ENCODE data around the gene PLSCR4. TPM values are rescaled to one million over a fixed set of nuclear protein-coding genes. Genes with fewer than 3 reads are reported as not detected.
A peak's percentile ranks its signal among the peaks of the same experiment; 100 is the strongest.

PLSCR4 gene
- total RNA-seq, 1 experiment from 2014 or later, result 93.8 TPM

- DNase-seq, result peak; percentile 89
- H3K9me3 ChIP-seq, result no peaks in the 10 kb centered on the region
- peak overlapping the region; percentile 87 for H3K4me3 ChIP-seq
- H3K27me3 ChIP-seq, result no peaks in the 10 kb centered on the region
- H3K36me3 ChIP-seq, result peaks cover 48% of the 10 kb centered on the region
These were observed 90.5 kb downstream of the PLSCR4 start for GRCh38 chr3:146160321-146160963.

- no peak for DNase-seq
- H3K27me3 ChIP-seq, result no peaks in the 10 kb centered on the region
- H3K36me3 ChIP-seq, result peaks cover 50% of the 10 kb centered on the region
- no peaks in the 10 kb centered on the region for H3K9me3 ChIP-seq
- H3K4me3 ChIP-seq, result peak overlapping the region; percentile 87
These were observed 91.1 kb downstream of the PLSCR4 start for GRCh38 chr3:146159616-146160320.

DNA sequence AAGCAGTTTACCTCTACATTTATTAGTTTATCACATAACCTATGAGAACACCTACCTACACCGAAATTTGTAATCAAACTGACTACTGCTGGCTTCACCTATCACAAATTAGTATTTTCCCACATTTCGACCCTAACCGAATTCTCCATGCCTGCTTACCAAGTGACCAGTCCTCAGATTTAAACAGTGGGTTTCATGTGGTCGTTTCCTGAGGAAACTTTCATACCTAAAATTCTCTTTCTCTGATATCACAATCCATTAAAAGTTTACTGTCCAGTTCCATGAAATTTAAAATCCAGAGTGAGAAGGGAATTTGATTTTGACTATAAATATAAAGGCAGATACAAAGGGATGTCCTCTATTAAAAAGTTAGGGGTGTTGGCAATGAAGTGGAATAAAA lies 91.9 kb downstream of the PLSCR4 start:
- Histone ChIP-seq H3K4me3 (peak overlapping the region; percentile 87), H3K36me3 (peaks cover 56% of the 10 kb centered on the region), H3K27me3 (no peaks in the 10 kb centered on the region), H3K9me3 (no peaks in the 10 kb centered on the region)
- DNase-seq, result no peak

DNA sequence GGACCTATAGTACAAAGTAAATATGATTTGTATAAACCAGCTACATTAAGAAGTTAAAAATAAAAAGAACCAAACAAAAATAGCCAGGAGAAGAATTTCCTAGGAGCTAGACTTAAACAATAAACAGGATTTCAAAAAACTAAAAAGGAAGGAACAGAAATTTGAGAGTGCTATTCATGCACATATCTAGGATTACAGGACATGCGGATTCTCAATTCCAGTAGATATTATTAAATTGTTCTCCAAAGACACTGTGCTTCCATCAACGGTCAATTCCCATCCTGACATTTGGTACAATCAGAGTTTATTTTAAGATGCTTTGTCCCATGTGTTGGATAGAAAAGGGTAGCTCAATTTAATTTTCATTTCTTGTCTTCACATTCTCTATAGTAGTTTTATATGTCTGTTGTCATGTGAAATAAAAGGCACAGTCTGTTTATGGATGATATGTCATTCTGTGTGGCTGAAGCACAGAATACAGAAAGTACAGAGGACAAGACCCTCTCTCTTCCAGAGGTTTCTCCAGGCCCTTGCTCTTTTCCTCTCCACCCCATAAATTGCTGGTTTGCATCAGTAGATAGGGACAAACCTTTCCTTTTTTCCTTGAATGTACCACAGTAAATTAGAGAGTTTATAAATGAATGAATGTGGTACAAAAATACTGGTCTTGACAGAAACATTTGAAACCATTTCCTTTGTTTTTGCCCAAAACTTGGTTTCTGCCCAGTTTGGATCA lies 93.4 kb downstream of the PLSCR4 start:
- Histone ChIP-seq H3K27me3 (no peaks in the 10 kb centered on the region), H3K9me3 (no peaks in the 10 kb centered on the region), H3K36me3 (peaks cover 72% of the 10 kb centered on the region), H3K4me3 (peak overlapping the region; percentile 87)
- no peak for DNase-seq

- Histone ChIP-seq H3K4me3 (peak overlapping the region; percentile 87), H3K36me3 (peaks cover 79% of the 10 kb centered on the region), H3K27me3 (no peaks in the 10 kb centered on the region), H3K9me3 (no peaks in the 10 kb centered on the region)
- DNase-seq, result no peak
These were observed 94.1 kb downstream of the PLSCR4 start for GRCh38 chr3:146156666-146157314.

- no peaks in the 10 kb centered on the region for H3K27me3 ChIP-seq
- no peak for DNase-seq
- H3K36me3 ChIP-seq, result peaks cover 86% of the 10 kb centered on the region
- H3K4me3 ChIP-seq, result peak overlapping the region; percentile 87
- H3K9me3 ChIP-seq, result no peaks in the 10 kb centered on the region
These were observed 94.8 kb downstream of the PLSCR4 start for GRCh38 chr3:146156095-146156494.

DNA sequence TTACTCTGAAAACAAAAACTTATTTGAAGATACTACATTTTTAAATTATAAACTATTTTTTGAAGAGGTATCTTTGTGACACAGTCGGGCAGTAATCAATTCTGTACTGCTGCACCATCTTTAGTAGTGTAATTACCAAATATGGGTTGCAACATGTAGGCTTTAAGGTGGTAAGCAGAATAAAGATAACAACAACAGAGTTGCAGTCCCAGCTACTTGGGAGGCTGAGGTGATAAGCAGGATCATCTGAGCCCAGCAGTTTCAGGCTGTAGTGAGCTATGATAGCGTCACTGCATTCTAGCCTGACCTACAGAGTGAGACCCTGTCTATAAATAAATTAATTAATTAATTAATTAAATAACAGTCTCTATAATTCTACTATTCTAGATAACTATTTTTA lies 95.9 kb downstream of the PLSCR4 start:
- no peaks in the 10 kb centered on the region for H3K9me3 ChIP-seq
- H3K36me3 ChIP-seq, result peaks cover 92% of the 10 kb centered on the region
- no peak overlapping the region for H3K4me3 ChIP-seq
- no peak for DNase-seq
- no peaks in the 10 kb centered on the region for H3K27me3 ChIP-seq

GRCh38 chr3:146154316-146154715 lies 96.6 kb downstream of the PLSCR4 start:
- Histone ChIP-seq H3K36me3 (peaks cover 88% of the 10 kb centered on the region), H3K27me3 (no peaks in the 10 kb centered on the region), H3K9me3 (no peaks in the 10 kb centered on the region), H3K4me3 (no peak overlapping the region)
- no peak for DNase-seq

GRCh38 chr3:146153429-146153828 lies 97.5 kb downstream of the PLSCR4 start:
- no peak for DNase-seq
- Histone ChIP-seq H3K27me3 (no peaks in the 10 kb centered on the region), H3K36me3 (peaks cover 87% of the 10 kb centered on the region), H3K9me3 (no peaks in the 10 kb centered on the region), H3K4me3 (no peak overlapping the region)

DNA sequence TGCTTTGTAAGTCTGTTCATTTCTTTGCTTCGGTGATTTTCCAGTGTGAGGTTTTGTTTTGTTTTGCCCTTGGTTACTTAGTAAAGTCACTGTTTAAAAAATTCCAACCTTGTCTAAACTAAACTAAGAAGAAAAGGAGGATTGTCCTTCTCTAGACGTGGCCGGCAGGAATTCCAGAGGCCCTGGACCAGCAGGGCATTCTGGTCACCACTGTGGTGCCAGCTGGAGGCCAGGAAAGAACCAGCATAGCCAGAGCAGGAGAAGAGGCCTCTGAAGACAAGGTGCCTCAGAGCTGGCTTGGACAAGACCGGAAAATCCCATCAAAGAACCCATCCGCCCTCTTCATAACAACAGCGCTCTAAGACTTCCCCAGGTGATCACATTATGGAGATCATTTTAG lies 98.1 kb downstream of the PLSCR4 start:
- Histone ChIP-seq H3K27me3 (no peaks in the 10 kb centered on the region), H3K36me3 (peaks cover 84% of the 10 kb centered on the region), H3K9me3 (no peaks in the 10 kb centered on the region), H3K4me3 (no peak overlapping the region)
- no peak for DNase-seq

DNA sequence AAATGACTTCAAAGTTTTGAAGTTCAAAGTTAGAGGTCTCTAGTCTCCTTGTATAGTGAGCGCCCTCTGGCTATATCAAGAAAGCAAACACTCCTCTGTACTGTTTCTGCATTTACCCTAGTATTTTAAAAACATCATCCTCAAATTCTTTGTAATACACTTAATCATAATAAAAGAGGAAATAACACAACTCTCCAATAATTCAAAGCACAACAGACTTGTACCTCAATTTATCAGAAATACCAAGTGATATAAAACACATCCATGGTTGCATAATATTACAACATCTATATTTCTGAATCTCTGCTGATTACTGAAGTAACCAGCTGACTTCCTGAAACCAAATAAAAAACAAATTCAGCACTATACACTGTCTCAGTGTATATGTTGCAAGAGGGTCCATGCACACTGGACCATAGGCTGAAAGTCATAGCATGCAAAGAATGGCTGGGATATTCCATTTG lies 102.4 kb downstream of the PLSCR4 start:
- DNase-seq, result no peak

GRCh38 chr3:146145642-146146041 lies 105.3 kb downstream of the PLSCR4 start:
- no peaks in the 10 kb centered on the region for H3K9me3 ChIP-seq
- DNase-seq, result no peak

More for the DNA sequence above, 102.4 kb downstream of the PLSCR4 start:
- Histone ChIP-seq H3K36me3 (peaks cover 83% of the 10 kb centered on the region), H3K9me3 (no peaks in the 10 kb centered on the region), H3K4me3 (no peak overlapping the region), H3K27me3 (no peaks in the 10 kb centered on the region)

DNA sequence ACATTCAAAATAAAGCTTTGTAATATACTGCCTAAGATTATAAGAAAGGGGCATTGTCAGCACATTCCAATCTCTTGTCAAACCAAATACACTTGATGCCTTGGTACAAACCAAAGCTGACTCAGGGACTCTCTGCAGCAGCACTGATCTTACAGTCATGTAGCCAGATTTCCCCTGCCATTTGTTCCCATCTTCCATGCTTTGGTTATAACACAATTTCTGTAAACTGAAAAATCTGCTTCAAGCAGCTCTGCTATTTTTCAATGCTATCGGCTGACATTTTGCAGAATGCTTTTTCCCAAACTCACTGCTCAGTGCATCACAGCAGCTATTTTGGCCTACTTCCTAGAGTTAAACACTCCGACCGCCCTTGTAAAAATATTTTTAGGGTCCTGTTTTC lies 108.1 kb downstream of the PLSCR4 start:
- Histone ChIP-seq H3K9me3 (no peaks in the 10 kb centered on the region), H3K36me3 (peaks cover 69% of the 10 kb centered on the region), H3K27me3 (no peaks in the 10 kb centered on the region), H3K4me3 (no peak overlapping the region)
- DNase-seq, result no peak

More at GRCh38 chr3:146145642-146146041, 105.3 kb downstream of the PLSCR4 start:
- Histone ChIP-seq H3K4me3 (no peak overlapping the region), H3K36me3 (peaks cover 70% of the 10 kb centered on the region), H3K27me3 (no peaks in the 10 kb centered on the region)

Other genes with a start within 250 kb of the PLSCR4 start
- 228 and 423 TPM in 2 replicates for gene PLOD2, start 89.9 kb downstream of the PLSCR4 start, total RNA-seq (2014; rRNA removed; shearing (Covaris generic); ENCODE audit: low replicate concordance)
- not detected in 2 replicates for gene PLSCR2, start 218.5 kb upstream of the PLSCR4 start, total RNA-seq (2014; rRNA removed; shearing (Covaris generic); ENCODE audit: low replicate concordance)